Activated CD4-positive, alpha-beta T cell treated with anti-CD3 and anti-CD28 coated beads, Interleukin-2, amount 50 U/mL, for 1 hour (primary cell): ENCODE data around the gene SLC26A2.
"Not testable (repeated sequence)": the region's sequence is repeated elsewhere in the genome, so short reads cannot be mapped to it uniquely, and the experiment has no call there.

ENCODE experiments used
- DNase-seq: peaks from one replicate; pipeline ENCODE4 v3.0.0-alpha.2; 2020

The SLC26A2 gene

DNA sequence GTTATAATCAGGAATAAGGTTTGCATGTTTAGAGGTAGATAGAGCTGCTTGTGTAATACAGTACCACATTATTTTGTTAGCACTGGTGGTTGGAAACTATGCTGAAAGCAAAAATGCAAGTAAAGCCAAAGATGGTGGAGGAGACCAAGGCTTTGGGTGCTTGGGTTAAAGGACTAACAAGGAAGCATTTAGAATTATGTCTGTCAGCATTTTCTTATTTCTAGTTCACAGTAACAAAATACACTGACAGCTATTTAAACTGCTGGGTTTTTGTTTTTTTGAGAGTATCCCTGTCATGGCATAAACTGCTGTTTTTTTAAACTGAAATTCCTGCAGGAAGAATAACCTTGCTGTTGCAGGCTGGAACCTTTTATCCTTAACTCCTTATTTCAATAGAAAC, 46.5 kb downstream of the SLC26A2 start:
- no peak for DNase-seq

DNA sequence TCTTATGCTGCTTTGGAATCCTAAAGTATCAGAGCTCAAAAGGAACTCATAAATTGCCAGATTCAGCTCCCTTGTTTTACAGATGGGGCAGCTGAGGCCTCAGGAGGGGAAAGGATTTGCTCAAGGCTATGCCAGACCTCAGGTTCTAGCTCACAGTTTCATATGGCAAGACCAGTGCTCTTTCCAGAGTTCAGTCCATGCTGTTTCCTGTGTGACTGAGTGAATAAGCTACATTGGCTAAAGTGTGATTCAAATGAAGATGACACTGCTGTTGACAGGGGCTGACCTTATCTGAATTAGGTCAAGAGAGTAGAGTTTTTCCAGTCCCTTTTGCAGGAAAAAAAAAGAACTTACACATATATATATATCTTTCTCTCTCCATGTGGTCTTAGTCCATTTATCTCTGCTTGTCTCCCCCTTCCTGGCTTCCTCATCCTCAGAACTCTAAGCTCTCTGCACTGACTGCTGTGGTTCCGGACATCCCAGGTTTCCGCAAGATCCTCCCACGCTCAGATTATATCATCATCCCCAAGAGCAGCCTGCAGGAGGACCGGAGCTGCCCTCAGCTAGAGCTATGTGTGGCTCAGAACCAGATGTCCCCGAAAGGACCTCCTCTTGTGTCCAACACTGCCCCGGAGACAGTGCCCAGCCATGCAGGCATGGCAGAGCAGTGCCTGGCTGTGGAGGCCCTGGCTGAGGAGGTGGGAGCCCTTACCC, 49.3 kb downstream of the SLC26A2 start:
- no peak for DNase-seq

DNA sequence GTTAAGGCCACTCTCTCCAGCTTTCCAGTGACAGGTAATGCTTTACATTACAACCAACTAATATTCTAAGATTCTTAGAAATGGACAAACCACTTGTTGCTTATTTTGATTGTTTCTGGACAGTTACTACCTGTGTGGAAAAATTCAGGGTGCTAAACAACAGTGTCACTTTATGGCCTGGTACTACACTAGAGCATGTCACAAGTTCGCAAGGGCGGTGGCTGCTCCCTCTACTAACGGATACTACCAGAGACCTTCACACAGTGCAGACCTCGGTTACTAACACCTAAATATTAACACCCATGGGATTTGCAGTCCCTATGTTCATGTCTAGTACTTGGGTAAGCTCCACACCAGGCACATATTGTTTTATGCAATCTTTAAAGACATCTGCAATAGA, 53.4 kb downstream of the SLC26A2 start:
- no peak for DNase-seq

DNA sequence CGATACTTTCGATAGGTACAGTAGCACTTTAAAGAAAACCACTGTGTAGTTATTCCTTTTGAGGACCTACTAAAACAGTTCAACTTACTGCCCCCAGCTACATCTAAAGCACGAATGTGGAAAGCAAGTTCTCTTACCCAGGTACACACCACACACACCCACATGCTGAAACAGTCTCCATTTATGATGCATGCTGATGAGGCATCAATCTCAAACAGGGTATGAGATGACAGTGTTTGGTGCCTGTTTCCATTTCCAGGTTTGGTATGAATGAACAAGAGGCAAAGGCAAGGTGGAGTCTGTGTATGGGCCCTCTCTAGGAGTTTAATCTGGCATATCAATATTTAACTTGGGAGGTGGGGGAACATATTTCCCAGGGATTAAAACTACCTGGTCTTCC, 53.9 kb downstream of the SLC26A2 start:
- DNase-seq: no peak

DNA sequence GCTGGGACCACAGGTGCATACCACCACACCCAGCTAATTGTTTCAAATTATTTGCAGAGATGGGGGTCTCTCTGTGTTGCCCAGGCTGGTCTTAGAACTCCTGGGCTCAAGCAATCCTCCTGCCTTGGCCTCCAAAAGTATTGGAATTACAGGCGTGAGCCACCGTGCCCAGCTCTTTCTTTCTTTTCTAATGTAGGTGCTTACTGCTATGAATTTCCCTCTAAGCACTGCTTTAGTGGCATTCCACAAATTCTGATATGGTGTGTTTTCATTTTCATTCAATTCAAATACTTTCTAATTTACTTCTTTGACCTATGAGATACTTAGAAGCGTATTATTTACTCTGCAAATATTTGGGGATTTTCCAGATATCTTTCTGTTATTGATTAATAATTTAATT, 54.9 kb downstream of the SLC26A2 start:
- no peak for DNase-seq

DNA sequence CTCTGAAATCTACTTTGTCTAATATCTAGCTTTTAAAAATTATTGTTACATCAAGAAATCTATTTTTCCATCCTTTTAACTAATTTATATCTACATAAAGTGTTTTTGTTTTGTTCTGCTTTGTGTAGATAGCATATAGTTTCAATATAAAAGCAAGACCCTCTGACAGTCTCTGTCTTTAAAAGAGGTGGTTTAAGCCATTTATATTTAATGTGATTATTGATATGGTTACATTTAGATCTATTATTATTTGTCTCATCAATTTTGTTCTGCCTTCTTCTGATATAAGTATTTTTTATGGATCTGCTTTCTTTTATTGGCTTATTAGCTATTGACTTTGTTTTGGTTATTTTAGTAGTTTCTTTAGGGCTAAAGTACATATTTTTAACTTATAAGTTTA, 56.0 kb downstream of the SLC26A2 start:
- DNase-seq: no peak

DNA sequence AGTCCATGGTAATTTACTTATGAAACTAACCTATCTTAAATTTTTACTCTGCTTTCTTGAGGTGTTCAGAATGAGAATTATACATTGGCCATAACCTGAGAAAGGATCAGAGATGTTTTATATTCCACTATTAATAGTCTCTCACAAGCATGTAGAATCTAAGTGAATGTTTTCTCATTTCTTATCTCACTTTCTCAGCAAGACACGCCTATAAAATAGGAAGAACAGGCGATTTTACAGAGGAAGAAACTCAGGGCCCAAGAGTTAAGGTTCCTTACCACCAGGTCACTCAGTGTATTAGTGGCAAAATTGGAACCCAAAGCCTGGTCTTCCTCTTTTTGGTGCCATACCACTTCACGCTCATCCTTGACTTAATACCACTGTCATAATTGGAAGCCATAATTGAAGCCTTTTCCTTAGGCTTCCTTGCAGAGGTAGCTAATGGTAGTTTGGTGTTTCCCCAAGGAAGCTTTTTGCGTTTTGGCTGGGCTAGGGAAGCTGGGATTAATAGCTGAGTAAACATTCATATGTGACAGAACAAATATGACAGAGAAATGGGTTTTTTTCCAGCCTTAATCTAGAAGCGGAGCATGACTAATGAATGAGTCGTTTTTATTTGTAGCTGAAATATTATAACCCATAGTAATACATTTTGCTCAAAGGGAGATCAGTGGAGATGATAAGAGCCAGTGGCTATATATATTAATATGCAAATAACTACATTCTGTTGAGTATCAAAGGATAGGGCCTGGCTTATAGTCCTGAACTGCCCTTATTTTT, 56.9 kb downstream of the SLC26A2 start:
- DNase-seq: no peak

DNA sequence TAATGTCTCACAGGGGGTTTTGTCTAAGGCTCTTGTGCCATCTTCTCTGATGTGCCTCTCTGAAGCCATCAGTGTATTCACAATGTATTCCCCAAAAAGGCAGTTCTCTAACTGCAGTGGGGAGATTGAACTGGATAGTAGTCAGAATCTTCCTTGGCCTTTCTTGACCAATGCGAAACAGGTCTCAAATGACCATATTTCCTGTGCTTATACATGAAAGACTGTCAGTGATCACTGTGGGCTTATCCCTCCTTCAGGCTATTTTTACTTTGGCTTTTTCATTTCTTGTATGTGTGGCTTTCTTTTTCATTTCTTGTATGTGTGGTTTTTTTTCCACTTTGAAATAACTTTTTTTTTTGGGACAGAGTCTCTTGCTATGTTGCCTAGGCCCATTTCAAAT, 59.7 kb downstream of the SLC26A2 start:
- DNase-seq: no peak

DNA sequence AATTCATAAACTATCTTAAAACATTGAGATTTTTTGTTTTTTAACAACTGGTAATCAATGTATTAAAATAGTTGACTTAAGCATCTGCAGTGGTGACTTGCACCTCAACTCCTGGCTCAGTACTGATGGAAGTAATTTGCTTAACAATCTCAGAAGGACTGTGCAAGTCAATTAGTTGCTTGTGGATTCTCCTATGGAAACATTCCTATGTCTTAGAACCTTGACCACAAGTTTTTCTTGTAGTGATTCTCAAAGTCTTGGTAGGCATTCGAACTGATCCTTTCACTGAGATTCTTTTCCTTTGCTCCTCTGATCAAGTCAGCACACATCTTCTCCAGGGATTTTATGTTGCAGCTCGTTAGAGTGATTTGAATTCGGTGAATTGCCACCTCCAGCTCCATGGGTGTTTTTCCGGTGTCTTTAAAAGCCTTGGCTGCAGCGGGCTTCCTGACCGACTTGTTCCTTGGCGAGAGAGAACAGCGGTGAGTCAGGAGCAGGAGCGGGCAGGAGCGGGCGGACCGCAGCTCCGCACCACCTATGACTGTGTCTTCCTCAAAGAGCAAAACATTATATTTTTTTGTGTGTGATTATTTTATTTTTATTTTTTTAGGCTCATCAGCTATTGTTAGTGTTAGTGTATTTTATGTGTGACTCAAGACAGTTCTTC, 61.1 kb downstream of the SLC26A2 start:
- DNase-seq: no peak

DNA sequence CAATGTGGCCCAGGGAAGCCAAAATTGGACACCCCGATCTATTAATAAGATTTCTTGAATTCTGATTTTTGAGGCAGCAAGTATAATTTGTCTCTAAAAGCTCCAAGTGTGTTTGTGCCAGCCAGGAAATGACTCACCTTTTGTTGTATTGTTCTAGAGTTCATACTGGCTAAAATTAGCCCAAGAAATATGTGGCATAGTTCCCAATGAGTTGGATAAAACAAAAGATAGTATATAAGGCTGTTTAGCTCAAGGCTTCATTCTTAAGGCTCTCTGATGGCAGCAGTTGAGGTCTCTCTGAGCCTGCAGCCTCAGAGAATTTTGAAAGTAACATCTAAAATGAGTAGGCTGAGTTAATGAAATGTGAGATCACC, 61.6 kb downstream of the SLC26A2 start:
- DNase-seq: no peak

DNA sequence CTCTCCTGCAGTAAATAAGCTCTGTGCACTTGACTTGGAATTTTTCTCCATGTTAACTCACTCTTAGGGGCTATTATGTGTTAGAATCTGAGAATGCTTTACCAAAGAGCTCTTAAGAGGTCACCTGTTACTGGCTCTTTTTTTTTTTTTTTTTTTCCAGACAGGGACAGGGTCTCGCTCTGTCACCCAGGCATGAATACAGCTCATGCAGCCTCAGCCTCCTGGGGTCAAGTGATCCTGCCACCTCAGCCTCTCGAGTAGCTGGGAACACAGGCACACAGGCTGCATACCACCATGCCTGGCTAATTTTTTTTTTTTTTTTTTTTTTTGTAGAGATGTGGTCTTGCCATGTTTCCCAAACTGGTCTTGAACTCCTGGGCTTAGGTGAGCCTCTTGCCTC, 62.1 kb downstream of the SLC26A2 start:
- DNase-seq: no peak

DNA sequence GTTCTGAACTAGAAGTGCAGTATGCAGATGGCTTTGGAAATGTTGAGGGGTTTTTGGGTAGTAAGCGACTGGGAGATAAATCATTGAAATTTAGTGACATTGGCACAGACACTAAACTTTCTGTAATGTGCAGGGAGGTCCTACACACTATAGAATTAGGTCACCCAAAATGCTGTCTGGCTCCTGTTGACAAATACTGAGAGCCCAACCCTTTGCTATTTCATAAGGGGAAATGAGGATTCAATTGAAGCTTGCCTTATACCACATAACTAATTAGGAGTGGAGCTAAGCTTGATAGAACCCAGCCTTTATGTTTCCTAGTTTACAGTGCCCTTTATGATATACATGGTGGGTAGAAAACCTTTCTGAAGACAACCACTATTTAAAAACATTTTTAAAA, 62.6 kb downstream of the SLC26A2 start:
- DNase-seq: no peak

DNA sequence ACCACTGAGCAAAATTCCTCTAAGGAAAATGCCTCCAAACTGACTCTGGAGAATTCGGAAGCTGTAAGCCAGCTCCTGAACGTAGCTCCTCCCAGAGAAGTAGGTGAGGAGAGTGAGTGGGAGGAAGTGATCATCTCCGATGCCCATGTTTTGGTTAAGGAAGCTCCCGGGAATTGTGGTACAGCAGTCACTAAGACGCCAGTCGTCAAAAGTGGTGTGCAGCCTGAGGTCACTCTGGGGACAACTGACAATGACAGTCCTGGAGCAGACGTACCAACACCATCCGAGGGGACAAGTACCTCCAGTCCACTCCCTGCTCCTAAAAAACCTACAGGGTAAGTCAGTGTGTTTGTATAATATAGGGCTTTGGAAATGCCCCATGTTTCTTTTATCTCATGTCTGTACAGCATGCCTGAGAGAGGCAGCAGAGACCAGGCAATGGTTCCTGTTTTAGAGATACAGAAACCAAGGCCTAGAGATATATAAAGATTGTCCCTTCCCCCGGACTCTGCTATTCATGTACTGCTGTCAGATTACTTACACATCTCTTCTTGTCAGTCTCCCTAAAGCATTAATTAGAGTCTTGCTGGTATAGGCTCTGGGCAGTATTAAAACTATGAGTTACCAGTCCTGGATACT, 63.9 kb downstream of the SLC26A2 start:
- no peak for DNase-seq

DNA sequence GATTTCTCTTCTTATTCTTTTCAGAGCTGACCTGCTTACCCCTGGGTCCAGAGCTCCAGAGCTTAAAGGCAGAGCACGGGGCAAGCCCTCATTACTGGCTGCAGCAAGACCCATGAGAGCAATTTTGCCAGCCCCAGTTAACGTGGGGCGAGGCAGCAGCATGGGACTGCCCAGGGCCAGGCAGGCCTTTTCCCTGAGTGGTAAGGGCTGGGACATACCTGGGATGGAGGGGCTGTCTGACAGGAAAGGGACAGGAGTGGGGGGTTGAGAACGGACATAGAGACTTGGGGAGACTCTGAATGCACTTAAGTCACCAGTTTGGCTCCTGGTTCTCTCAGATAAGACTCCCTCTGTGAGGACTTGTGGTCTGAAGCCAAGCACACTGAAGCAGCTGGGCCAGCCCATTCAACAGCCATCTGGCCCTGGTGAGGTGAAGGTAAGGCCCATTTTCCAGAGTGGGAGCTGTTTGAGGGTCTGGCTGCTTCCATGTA, 66.2 kb downstream of the SLC26A2 start:
- no peak for DNase-seq

DNA sequence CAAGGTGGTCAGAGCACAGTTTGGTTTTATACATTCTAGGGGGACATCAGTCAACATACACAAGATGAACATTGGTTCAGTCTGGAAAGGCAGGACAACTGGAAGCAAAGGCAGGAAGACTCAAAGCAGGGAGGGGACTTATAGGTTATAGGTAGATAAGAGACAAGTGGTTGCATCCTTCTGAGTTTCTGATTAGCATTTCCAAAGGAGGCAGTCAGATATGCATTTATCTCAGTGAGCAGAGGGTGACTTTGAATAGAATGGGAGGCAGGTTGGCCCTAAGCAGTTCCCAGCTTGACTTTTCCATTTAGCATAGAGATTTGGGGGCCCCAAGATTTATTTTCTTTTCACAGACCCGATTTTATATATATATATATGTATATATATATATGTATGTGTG, 67.5 kb downstream of the SLC26A2 start:
- not testable (repeated sequence) for DNase-seq

DNA sequence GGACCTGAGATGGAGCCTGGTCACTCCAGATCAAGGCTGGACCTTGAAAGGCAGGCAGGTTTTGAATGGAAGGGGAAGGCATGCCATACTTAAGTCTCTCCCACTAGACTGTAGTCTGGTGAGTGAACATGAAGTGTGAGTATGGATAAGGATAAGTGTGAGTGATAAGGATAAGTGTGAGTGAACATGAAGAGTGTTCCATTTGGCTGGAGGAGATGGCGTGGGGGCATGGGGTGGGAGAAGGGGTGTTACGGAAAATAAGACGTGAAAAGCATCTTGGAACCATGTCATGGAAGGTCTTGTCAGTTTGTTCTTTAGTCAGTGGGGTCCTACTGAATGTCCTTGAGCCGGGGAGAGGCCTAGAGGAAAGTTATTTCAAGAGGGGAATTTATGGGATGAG, 72.8 kb downstream of the SLC26A2 start:
- no peak for DNase-seq

DNA sequence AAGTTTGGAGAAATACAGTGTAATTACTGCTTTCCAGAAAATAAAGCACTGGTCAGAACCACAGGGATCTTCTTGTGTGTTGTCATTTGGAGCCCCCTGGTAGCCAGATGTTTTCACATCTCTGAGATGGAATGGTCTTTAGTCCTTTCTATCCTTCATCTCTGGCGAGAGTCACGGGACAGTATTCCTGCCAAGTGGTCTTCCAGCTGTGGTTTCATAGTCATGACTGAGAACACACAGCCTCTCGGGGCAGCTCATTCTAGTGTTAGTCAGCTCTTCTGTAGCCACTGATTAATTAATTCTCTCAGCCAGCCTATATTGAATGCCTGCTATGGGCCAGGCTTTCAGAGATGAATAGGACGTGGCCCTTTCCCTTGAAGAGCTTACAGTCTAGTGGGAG, 74.1 kb downstream of the SLC26A2 start:
- DNase-seq: no peak

DNA sequence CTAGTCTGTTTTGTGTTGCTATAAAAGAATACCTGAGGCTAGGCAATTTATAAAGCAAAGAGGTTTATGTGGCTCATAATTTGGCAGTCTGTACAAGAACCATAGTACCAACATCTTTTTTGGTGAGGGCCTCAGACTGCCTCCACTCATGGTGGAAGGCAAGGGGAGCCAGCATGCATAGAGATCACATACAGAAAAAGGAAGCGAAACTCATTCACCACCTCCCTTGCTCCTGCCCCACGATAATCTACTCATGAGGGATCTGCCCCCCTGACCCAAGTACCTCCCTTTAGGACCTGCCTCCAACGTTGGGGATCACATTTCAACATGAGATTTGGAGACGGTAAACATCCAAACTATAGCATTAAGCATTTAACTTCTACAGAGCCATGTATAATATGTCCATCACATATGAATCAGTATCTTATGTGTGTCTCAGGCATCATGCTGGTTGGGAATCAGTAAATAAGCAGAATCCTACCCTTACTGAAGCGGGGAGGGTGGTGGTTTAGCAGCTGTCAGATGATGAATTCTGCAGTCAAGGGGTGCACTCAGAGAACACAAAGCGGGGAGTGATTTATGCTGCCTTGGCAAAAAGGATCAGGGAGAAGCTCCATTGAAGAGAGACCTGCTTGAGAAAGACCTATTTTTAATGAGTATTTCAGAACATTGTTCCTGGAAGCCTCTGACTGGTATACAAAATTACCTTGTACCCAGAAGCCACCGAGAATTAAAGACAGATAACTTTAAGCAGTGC, 74.8 kb downstream of the SLC26A2 start:
- no peak for DNase-seq

DNA sequence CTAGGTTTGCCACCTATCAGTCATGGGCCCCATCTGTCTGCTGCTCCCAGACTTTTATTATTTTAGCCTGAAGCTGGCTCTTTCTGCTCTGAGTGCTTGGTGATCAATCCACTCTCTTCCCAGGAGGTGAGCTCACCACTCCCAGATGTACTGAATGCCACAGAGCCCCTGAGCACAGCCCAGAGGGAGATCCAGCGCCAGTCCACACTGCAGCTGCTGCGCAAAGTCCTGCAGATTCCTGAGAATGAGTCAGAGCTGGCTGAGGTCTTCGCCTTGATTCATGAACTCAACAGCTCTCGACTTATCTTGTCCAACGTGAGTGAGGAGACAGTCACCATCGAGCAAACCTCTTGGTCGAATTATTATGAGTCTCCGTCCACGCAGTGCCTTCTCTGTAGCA, 76.0 kb downstream of the SLC26A2 start:
- no peak for DNase-seq
